Measurements from ENCODE around the gene IRF2. TPM values are rescaled to one million over a fixed set of nuclear protein-coding genes. Genes with fewer than 3 reads are reported as not detected.
A peak's percentile ranks its signal among the peaks of the same experiment; 100 is the strongest.

The IRF2 gene
- total and polyA plus RNA-seq, 2 of the 8 experiments (the other 6 are each of a cell fraction or from before 2014, with no cell fraction given), result 13.8 to 17.0 TPM

- H3K4me2 ChIP-seq (ENCODE audit: insufficient read depth in 1 of 2, low read depth in 2 of 2, low read length in 2 of 2), result no peak overlapping the region
- no peak overlapping the region for H2BK20ac ChIP-seq (ENCODE audit: low read length)
- peaks cover 2 to 13% (median 10%) of the 10 kb centered on the region in 4 experiments; a peak in 6 of 7 replicates for H3K4me1 ChIP-seq (replicated peaks in 1 of 4; ENCODE audit: control insufficient read depth in 3 of 4, insufficient read depth in 4 of 4, low read length in 3 of 4)
- H2AK5ac ChIP-seq (ENCODE audit: low read depth, low read length), result no peak overlapping the region
- no peaks in the 10 kb centered on the region for H3K27me3 ChIP-seq (replicated peaks in 1 of 4; ENCODE audit: control insufficient read depth in 3 of 4, extremely low read depth in 1 of 4, insufficient read depth in 3 of 4, low read length in 3 of 4)
- FAIRE-seq (no peak), DNase-seq (ENCODE audit: low read depth in 1 of 2, low spot score in 2 of 2) (no peak)
- H4K20me1 ChIP-seq (replicated peaks in 1 of 2; ENCODE audit: control insufficient read depth in 1 of 2, insufficient read depth in 2 of 2, low read length in 2 of 2), result peaks cover 0 to 2% of the 10 kb centered on the region in 2 experiments
- H3K36me3 ChIP-seq (ENCODE audit: control insufficient read depth in 2 of 4, insufficient read depth in 4 of 4, low read length in 3 of 4), result no peaks in the 10 kb centered on the region
- no peak overlapping the region for H3K4ac ChIP-seq (replicated peaks; ENCODE audit: insufficient read length, low read depth, low read length)
- H2BK5ac ChIP-seq (ENCODE audit: low read depth, low read length), result 0 out of 2 replicates have a peak overlapping the region, but pooled peaks have one; percentile 5
- no peaks in the 10 kb centered on the region; a peak in 1 of 4 replicates for H3K9me3 ChIP-seq (ENCODE audit: insufficient read depth in 2 of 2, low read depth in 1 of 2, low read length in 1 of 2)
- H2BK120ac ChIP-seq (replicated peaks; ENCODE audit: low read depth, low read length), result no peak overlapping the region
- 0 out of 2 replicates have a peak overlapping the region, but pooled peaks have one; percentile 76 for H2BK15ac ChIP-seq (ENCODE audit: low read length)
- H3K9ac ChIP-seq (replicated peaks in 1 of 4; ENCODE audit: extremely low read depth in 1 of 4, low read depth in 3 of 4, low read length in 3 of 4), result no peak overlapping the region
- 88% methylated on average over 9 of the region's 9 CpGs; no CpG with 5 or more reads in 1 of the 2 experiments for WGBS, 2 experiments (ENCODE audit: extremely low coverage in 1 of 2, insufficient coverage in 1 of 2, insufficient read length in 1 of 2, insufficient replicate concordance in 2 of 2, low coverage in 1 of 2, low lambda C conversion rate in 2 of 2, missing lambda C conversion rate in 1 of 2)
- peaks cover 0 to 80% of the 10 kb centered on the region in 2 experiments for H3K79me2 ChIP-seq (ENCODE audit: control insufficient read depth in 1 of 2, insufficient read depth in 2 of 2, low read length in 2 of 2)
- H3K4me3 ChIP-seq (ENCODE audit: extremely low read depth in 1 of 4, insufficient read depth in 2 of 4, low read depth in 3 of 4, low read length in 4 of 4), result no peak overlapping the region
- H4K5ac ChIP-seq (ENCODE audit: insufficient read length, low read depth, low read length), result no peak overlapping the region
- POLR2A ChIA-PET (ENCODE audit: partially characterized antibody), result no interaction called here
- H4K91ac ChIP-seq (replicated peaks; ENCODE audit: insufficient read length, low read length), result no peak overlapping the region
- H3K14ac ChIP-seq (ENCODE audit: insufficient read length), result no peak overlapping the region
- no peak overlapping the region for H3K27ac ChIP-seq (ENCODE audit: low read depth, low read length)
- no peak overlapping the region for H4K8ac ChIP-seq (ENCODE audit: extremely low read depth, insufficient read depth, low read length)
- no peak overlapping the region for H2AFZ ChIP-seq (ENCODE audit: low read length)
- no peak overlapping the region for H3K23ac ChIP-seq (ENCODE audit: insufficient read length)
- H3K79me1 ChIP-seq (ENCODE audit: low read depth, low read length), result peaks cover 2% of the 10 kb centered on the region
- peak overlapping the region; percentile 46; the same call in 1 of the 2 replicates for H2BK12ac ChIP-seq (ENCODE audit: low read depth, low read length)
- H3K23me2 ChIP-seq (ENCODE audit: low read depth, low read length), result no peaks in the 10 kb centered on the region
- no peak overlapping the region for H3K18ac ChIP-seq (ENCODE audit: extremely low read depth, low read length)
- H3K56ac ChIP-seq (replicated peaks; ENCODE audit: insufficient read length, low read depth, low read length), result no peak overlapping the region
- CTCF ChIA-PET (ENCODE audit: partially characterized antibody), result interaction anchor here (1.5 kb wide), 1 partner anchor 10 kb away, joined by 4 read pairs; no protein-coding TSS in a partner anchor
- no peak for TF ChIP-seq ZNF274 (IDR thresholded peaks at IDR 0.05; ENCODE audit: borderline replicate concordance, extremely low read depth, low read length)
These were observed 36.0 kb downstream of the IRF2 start for GRCh38 chr4:184438375-184438774.
